ENCODE data around the gene IPO11.
"Not testable (repeated sequence)": the region's sequence is repeated elsewhere in the genome, so short reads cannot be mapped to it uniquely, and the experiment has no call there.

The IPO11 gene

DNA sequence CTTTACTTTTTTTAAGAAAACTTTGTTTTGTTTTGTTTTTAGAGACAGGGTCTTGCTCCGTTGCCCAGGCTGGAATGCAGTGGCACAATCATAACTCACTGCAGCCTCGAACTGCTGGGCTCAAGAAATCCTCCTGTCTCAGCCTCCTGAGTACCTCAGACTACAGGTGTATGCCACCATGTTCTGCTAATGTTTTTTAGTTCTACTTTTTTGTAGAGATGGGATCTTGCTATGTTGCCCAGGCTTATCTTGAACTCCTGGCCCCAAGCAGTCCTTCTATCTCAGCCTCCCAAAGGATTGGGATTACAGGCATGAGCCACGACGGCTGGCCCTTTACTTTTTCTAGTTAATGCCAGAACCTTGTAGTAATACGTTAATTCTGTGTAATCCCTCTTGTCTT is 36.0 kb downstream of the IPO11 start:
- DNase-seq = no peak

DNA sequence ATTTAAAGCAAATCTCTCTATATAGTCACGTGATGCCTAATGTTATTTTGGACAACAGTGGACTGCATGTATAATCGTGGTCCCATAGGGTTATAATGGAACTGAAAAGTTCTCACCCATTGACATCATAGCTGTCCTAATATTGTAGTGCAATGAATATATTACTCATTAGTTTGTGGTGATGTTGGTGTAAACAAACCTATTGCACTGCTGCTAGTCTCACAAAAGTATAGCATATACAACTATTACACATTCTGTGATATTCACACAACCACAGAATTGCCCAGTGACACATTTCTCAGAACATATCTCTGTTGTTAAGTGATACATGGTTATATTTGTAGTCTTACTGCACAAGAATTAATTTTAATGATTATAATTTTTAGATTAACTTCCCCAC is 37.7 kb downstream of the IPO11 start:
- DNase-seq = no peak

DNA sequence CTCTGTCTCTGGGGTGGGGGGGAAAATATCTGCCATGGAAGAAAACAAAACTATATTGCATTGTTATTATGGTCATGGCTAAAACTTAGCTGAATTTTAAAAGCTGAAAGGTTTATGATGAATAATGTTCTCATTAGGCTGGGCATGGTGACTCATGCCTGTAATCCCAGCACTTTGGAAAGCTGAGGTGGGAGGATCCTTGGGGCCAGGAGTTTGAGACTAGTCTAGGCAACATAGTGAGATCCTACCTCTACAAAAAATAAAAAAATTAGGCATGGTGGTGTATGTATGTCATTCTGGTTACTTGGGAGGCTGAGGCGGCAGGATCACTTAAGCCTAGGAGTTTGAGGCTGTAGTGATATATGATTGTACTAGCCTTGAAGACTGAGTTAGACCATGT is 44.5 kb downstream of the IPO11 start:
- no peak for DNase-seq

DNA sequence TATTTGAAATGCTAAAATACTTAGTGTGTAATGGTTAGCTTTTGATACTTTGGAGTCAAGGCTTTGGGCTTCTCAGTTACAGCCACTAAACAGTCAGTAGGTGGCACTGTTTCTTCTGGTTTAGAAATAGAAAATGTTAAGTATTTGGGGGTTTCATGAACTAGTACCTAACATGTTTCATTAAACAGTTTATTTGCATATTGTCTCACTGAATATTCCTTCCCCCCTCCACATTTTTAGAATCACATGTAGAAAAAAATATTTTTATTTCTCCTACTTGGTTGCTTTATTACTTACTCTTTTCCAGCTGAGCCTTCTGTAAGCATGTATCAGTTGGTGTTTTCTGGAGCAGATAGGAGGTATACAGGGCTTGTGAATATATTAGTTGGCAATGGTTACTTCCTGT is 48.0 kb downstream of the IPO11 start:
- peak in 1 of 58 donors; percentile 3 for DNase-seq

DNA sequence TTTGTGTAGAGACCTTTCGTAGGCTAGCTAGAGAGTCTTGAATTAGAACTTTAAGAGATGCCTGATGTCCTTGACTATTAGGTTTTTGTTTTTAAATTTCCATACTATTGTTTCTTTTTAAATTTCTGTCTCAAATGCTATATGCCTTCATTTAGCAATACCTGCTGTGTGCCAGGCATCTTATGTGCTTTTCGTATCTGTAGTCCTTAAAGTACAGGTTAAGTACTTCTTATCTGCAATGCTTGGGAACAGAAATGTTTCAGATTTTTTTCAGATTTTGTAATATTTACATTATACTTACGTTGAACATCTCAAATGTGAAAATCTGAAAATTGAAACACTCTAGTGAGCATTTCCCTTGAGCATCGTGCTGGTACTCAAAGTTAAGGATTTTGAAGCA is 49.0 kb downstream of the IPO11 start:
- DNase-seq = no peak

DNA sequence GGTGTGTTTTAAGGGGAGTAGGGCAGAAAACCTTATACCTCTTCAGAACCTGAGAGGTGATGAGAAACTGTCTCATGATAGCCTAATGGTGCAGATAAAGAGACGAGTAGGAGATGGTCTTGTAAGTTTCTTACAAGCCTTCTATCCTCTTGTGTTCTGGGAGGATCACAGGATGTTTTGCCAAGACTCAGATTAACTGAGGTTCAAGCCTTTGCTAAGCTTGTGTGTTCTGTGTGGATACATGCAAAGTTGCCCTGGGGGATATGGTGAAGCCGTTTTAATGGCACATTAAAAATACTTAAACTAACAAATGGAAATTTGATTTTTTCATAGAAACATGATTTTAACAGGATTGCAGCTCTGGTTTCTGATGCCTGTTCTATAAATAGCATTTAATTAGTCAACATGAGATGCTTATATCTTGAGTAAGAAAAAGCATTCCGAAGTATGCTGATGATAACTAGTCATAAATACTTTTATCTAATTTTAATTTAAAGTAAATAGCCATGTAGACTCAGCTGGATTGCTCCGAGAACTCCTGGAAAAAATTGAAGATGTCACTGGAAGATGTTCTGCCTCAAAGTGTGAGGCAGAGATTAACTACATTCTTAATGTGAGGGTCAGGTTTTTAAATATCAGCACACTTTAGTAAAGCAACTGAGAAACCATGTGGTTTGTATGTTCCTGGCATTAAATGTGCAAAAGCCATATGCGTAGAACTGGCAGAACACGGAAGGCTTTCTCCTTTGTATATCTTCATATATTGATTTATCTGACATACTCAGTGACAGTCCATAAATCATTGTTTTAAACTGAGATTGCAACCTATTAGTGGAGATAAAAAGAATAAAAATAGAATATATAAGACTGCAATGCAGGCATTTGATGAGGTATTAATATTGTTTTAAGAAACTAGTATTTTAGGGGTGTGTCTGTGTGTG is 53.7 kb downstream of the IPO11 start:
- DNase-seq = no peak

DNA sequence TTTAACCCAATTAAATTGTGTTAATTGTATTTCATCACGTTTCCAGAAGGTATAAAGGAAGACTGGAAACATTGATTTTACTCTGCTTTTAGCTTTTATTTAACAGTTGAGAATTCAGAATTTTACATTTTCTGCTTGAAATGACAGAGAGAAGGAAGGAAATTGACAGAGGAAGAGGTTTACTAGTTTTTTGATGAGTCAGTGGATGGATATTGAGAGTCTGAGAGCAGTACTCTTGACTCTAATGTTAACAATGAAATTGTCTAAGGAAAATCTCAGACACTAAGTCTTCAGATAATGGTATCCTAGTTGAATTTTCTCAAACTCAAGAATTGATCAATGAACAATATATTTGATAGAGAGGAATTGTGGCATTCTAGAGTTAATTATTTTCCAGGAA is 60.6 kb downstream of the IPO11 start:
- DNase-seq = no peak

DNA sequence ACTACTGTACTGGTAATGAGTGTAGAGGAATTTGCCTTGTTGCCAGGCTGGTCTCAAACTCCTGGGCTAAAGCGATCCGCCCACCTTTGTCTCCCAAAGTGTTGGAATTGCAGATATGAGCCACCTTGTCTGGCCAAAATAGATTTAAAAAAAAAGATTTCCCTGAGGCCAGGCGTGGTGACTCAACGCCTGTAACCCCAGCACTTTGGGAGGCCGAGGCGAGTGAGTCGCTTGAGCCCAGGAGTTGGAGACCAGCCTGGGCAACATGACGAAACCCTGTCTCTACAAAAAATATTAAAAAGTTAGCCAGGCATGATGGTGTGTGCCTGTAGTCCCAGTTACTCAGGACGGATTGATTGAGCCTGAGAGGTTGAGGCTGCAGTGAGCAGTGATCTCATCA is 62.5 kb downstream of the IPO11 start:
- no peak for DNase-seq

DNA sequence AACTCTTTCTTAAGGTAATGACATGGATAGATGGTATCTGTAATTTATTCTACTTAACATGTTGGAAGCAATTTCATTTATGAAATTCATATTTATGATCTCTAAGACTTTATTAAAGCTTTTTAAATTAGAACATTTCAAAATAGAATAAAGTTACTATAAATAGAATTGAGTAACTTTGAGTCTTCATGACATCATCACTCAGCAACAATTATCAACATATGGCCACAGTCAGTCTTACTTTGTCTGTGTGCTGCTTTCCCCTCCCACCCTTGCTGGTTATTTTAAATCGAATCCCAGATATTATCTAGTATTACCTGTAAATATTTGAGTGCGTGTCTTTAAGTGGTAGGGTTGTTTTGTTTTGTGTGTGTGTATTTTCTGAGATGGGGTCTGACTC is 65.2 kb downstream of the IPO11 start:
- no peak for DNase-seq

DNA sequence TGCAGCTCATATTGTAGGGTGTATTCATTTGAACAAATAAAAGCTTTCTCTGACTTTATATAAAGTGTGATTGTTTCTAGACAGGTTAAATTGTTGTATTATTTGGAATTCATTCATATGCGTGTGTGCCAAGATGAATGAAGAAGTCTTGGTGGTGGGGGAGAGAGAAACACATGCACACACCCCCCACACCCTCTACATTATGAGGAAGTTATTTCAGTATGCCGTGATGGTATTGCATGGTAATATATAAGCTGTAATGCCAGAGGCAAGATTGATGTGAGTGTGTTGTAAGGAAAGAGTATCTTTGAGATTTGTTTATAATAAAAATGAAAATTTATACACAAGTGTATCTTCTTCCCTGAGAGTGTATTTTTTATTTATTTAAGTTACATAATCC is 71.0 kb downstream of the IPO11 start:
- DNase-seq = no peak

DNA sequence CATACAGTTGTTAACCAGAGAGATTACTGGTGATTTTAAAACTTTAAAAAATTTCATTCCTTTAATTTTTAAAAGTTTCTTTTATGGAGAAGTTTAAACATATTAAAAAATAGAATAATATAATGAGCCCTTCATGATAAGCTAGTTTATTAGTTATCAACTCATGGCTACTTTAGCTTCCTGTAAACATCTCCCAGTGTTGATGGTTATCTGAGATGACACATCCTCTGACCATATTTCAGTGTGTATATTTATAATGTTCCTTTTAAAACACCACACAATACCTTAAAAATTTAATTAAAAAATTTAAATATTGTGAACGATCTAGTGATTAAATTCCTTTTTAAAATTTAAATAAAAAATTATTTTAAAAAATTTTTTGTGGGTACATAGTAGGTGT is 74.1 kb downstream of the IPO11 start:
- DNase-seq = no peak

DNA sequence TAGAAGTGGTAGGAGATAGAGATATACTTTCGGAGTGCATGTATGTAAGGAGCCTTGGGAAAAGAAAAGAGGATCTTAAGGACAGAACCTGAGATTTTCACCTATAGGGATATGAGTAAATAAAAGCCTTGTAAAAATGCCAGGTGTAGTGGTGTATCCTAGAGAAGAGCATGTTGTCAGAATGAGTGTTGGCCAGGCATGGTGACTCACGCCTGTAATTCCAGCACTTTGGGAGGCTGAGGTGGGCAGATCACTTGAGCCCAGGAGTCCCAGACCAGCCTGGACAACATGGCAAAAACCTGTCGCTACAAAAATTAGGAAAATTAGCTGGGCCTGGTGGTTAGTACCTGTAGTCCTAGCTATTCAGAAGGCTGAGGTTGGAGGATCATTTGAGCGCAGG is 76.0 kb downstream of the IPO11 start:
- DNase-seq = no peak

DNA sequence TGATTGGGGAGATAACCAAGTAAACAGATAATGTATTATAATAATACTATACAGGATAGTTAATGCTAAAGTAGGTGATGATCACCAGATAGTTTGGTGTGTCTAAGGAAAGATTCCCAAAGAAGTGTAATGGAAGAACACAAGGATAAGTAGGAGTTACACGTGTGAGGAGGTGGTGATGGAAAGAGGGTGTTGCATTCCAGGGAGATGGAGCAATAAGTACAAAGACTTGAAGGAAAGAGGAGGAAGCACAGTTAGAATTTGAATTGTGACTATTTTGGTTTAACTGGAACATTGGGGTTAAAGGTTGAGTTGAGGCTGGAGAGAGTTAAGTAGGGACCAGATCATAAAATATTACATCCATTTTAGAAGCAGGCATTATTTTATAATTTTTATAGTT is 76.9 kb downstream of the IPO11 start:
- no peak for DNase-seq

DNA sequence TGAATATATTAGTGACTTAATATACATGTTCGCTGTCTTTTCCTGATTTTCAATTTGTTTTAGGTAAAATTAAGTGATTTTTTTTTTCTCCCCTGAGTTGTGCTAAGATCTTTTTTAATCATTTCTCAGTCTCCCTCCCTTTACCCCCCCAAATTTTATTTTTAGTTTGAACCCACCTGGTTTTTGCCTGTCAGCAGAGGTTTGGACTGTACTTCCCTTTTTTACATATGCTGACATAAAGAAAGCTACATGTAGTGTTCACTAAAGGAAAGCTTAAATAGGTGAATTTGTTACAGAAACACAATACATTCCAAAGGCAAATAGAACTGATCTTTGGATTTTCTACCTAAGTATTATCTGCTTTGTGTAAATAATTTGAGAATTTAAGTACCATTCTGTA is 82.2 kb downstream of the IPO11 start:
- no peak for DNase-seq

DNA sequence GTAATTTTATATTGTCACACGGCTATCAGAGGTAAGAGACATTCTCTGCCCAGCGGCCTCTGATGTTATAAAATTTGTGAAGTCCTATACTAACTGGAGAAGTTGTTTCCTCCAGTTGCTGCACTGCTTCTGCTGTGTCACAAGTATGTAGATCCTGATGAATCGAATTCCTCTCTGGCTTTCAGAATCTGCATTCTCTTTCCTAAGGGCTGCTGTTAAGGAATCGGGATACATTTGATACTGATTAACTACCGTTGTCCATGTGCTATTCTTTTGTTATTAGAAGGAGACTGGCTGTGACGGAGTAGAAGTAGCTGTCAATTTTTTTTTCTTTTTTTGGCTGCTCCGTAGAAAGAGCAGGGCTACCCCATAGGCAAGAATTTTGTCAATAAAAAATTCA is 84.3 kb downstream of the IPO11 start:
- no peak for DNase-seq

DNA sequence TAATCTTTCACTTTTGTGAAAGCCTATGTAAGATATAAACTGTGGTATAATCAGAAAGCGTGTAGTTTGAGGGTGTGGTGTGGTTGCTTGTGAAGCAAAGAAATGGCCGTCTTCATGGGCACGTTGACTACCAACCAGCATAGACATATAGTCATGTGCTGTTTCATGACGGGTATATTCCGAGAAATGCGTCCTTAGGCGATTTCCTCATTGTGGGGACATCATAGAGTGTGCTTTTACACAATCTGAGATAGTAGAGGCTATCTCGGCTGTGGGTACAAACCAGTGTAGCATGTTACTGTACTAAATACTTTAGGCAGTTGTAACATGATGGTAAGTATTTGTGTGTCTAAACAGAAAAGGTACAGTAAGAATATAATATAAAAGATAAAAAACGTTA is 86.4 kb downstream of the IPO11 start:
- no peak for DNase-seq

DNA sequence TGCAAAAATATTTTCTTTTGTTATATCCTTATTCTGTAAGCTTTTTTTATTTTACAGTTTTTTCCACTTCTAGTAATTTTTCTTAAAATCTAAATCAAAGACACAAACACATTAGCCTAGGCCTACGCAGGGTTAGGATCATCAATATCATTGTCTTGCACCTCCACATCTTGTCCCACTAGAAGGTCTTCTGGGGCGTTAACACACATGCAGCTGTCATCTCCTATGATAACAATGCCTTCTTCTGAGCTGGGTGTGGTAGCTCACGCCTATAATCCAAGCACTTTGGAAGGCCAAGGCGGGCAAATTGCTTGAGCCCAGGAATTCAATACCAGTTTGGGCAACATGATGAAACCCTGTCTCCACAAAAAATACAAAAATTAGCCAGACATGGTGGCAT is 87.2 kb downstream of the IPO11 start:
- no peak for DNase-seq

DNA sequence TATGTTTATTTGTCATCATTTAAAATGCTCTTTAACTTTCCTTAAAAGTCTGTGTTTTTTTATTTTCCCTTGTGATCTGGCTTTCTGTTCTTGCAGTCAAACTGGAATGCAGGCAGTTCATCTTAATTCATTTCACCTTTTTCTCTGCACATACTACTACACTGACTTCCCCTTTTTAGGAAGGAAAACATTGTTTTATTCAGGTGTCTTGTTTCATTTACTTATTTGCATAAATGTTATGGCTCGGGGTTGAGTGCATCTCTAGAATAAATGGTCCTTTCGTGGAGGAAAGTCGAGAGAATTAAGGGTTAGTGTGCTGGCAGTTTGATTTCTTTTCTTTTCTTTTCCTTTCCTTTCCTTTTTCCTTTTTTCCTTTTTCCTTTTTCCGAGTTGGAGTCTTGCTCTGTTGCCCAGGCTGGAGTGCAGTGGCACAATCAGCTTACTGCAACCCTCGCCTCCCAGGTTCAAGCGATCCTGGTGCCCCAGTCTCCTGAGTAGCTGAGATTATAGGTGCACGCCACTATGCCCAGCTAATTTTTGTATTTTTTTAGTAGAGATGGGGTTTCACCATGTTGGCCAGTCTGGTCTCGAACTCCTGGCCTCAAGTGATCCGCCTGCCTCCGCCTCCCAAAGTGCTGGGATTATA is 90.0 kb downstream of the IPO11 start:
- DNase-seq = no peak

DNA sequence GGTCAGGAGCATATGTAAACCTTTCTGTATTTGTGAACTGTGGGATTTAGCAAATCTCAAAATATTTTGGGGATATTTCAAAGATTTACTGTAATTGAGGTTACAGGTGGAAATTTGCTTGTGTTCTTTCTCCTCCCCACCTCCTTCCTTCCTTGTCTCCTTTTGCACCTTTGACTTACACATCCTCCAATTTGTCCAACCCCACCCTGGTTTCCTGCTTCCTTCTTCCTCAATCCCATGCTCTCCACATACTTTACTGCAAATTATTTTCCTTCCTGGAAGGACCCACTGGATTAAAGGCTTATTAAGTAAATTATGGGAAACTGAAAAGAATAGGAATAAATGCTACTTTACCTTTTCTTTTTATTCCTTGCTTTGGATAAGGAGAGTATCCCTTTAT is 91.6 kb downstream of the IPO11 start:
- no peak for DNase-seq

DNA sequence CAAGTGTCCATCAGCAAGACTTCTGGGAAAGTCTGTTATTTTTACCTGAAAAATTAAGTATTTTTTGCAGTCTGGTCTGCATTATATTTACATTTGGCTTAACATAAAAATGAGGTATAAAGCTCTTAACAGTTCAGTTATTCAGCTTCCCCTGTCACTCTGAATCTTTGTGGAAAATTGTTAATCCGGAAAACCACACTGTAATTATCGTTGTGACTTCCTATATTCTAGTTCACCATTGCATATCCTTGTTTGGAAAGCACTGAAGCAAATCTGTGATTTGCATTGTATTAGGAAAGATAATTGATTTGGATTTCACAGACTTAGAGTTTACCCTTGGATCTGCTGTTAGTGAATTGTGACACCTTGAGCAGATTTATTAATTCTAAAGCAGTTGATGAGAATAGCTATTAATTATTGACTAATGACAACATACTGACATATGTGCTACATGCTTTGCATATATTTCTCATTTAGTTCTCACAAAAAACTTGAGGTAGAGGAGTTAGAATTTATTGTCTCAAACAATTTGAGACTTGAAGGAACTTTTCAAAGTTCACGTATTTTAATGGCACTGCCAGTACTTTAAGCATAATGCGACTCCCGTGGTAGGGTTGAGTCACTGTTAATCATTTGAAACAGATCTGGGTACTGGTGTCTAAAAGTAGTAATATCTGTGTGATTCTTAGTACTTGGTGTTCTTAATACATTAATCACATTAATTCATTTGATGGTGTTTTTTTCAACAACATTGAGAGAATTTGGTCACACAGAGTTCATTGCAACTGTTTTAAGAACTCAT is 94.3 kb downstream of the IPO11 start:
- DNase-seq = no peak

DNA sequence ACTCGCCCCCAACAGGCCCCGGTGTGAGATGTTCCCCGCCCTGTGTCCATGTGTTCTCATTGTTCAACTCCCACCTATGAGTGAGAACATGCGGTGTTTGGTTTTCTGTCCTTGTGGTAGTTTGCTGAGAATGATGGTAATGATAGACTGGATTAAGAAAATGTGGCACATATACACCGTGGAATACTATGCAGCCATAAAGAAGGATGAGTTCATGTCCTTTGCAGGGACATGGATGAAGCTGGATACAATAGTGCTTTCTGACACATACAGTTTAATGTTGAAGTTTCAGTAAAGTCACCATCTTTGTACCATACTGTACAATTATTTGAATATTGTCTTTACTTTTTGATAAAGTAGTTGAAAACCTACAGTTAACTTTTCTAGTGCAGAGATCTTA is 96.2 kb downstream of the IPO11 start:
- DNase-seq = not testable (repeated sequence)

DNA sequence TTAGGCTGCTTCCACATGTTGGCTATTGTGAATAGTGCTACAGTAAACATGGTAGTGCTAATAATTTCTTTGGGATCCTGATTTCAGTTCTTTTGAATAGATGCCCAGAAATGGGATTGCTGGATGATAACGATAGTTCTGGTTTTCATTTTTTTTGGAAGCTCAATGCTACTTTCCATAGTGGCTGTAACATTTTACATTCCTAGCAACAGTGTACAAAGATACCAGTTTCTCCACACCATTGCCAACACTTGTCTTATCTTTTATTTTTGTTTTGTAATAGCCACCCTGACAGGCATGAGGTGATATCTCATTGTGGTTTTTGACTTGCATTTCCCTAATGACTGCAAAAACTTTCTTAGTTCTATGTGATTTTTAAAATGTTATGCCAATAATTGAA is 97.2 kb downstream of the IPO11 start:
- DNase-seq = no peak
